Fibroblast of pulmonary artery (primary cell): Measurements from ENCODE around the gene RBM19.
"Not testable (repeated sequence)": the region's sequence is repeated elsewhere in the genome, so short reads cannot be mapped to it uniquely, and the experiment has no call there.

Experiments
- DNase-seq: peaks from one replicate; pipeline ENCODE4 v3.0.0-alpha.2; 2010; ENCODE audit warnings: low read depth
- H3K4me3 ChIP-seq: replicated peaks from 2 replicates; pipeline ENCODE4 v1.5.1; 2011; ENCODE audit warnings: low read depth, mild to moderate bottlenecking, control low read depth, low read length, moderate library complexity
- CTCF ChIP-seq: IDR thresholded peaks from 2 replicates; pipeline ENCODE4 v1.5.1; 2011; ENCODE audit warnings: mild to moderate bottlenecking, control low read depth, low read length, inconsistent platforms; ENCODE audit errors: missing control alignments

The RBM19 gene

GRCh38 chr12:113996026-113996425, 29.9 kb upstream of the RBM19 start:
- TF ChIP-seq CTCF: no peak
- no peak for DNase-seq
- H3K4me3 ChIP-seq: no peak overlapping the region

GRCh38 chr12:113994051-113994450, 27.9 kb upstream of the RBM19 start:
- no peak overlapping the region for H3K4me3 ChIP-seq
- no peak for DNase-seq
- no peak for TF ChIP-seq CTCF

- H3K4me3 ChIP-seq, DNase-seq: not testable (repeated sequence)
These were observed 26.6 kb upstream of the RBM19 start for GRCh38 chr12:113992751-113993150.

GRCh38 chr12:113991224-113992044, 25.3 kb upstream of the RBM19 start:
- TF ChIP-seq CTCF: no peak
- no peak for DNase-seq
- H3K4me3 ChIP-seq: no peak overlapping the region

- no peak overlapping the region for H3K4me3 ChIP-seq
- peak; percentile 3 for DNase-seq
- TF ChIP-seq CTCF: no peak
These were observed 24.4 kb upstream of the RBM19 start for GRCh38 chr12:113990250-113991223.

GRCh38 chr12:113988976-113989375, 22.9 kb upstream of the RBM19 start:
- TF ChIP-seq CTCF: no peak
- no peak overlapping the region for H3K4me3 ChIP-seq
- no peak for DNase-seq

- H3K4me3 ChIP-seq: no peak overlapping the region
- TF ChIP-seq CTCF: no peak
- no peak for DNase-seq
These were observed 21.9 kb upstream of the RBM19 start for GRCh38 chr12:113988064-113988451.
